GM19463 (cell line): ENCODE results near the gene RNF167.
"Not testable (repeated sequence)": the region's sequence is repeated elsewhere in the genome, so short reads cannot be mapped to it uniquely, and the experiment has no call there.

Experiments
- ATAC-seq: cut with Tn5 transposase; IDR thresholded peaks from one replicate; pipeline ENCODE4 v1.9.1; 2021; ENCODE audit warnings: mild to moderate bottlenecking, moderate library complexity; ENCODE audit not compliant: unreplicated experiment

Gene RNF167

DNA sequence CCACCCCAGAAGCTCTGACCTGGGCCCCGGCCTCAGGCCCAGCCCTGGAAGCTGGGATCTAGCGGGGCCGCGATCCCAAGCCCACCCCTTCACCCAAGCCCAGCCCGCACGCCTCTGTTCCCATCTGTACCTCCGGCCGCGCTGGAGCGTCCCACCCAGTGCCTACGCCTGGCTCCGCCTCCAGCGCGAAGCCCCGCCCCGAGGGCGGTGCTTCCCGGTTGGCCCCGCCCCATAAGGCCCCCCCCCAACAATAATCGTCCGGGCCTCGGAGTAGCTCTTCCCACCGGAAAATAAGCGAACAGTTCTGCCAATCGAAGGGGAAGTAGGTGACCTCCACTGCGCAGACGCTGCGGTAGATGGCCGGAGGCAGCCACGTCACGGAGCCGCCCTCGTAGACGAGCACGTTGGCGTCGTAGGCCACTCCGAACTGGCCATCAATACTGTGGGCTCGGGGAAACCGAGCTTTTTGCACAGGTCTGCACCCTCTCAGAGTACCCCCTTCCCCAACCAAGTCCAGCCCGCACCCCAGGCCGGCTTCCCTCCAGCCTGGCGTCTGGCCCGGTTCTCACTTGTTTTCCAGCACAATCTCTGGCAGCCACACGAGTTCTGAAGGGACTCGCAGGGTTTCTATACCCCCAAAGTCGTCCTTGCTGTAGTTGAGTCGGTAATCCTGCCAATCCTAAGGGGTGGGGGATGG is 38.3 kb upstream of the RNF167 start:
- no peak for ATAC-seq

DNA sequence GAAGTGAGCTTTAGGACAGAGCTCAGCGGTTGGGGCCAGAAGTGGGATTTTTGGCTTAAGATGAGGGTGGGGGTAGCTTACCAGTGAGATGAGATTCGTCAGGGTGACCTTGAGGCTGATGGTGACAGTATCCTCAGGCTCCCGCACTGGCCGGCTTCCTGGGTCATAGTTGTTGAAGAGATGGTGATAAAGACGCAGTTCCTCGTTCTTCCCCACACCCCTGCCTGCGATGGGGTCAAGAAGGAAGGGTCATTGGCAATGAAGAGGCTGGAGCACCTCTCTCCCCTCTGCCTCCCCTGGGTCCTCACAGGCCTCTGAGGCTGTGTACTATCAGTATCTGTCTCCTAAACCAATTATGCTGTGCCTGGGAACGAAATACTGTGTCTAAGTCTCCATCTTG is 37.5 kb upstream of the RNF167 start:
- no peak for ATAC-seq

GRCh38 chr17:4903051-4903818 is 36.8 kb upstream of the RNF167 start, which contains the start of gene CHRNE:
TSS of gene CHRNE (minus strand) at chr17:4903098. CDS start at chr17:4903063, 35 bp downstream.
- no peak for ATAC-seq

- ATAC-seq, result not testable (repeated sequence)
Observed at GRCh38 chr17:4906642-4907041, 33.4 kb upstream of the RNF167 start.

DNA sequence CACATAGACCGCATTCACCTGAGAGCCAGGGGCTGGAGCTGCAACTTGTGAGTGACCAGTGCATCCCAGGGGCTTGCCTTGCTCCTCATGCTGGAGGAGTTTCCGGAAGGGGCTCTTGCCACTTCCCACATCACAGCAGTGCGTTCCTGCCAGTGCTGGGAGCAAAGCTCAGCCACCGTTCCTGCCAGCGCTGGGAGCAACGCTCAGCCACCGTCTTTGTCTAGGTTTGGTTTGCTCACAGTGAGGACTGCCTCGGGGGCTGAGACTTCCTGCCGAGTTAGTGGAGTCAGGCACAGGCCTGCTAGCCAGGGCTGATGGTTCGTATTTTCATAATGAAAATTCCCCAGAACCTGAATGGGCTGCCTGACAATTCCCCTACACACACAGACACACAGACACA is 31.8 kb upstream of the RNF167 start:
- no peak for ATAC-seq

DNA sequence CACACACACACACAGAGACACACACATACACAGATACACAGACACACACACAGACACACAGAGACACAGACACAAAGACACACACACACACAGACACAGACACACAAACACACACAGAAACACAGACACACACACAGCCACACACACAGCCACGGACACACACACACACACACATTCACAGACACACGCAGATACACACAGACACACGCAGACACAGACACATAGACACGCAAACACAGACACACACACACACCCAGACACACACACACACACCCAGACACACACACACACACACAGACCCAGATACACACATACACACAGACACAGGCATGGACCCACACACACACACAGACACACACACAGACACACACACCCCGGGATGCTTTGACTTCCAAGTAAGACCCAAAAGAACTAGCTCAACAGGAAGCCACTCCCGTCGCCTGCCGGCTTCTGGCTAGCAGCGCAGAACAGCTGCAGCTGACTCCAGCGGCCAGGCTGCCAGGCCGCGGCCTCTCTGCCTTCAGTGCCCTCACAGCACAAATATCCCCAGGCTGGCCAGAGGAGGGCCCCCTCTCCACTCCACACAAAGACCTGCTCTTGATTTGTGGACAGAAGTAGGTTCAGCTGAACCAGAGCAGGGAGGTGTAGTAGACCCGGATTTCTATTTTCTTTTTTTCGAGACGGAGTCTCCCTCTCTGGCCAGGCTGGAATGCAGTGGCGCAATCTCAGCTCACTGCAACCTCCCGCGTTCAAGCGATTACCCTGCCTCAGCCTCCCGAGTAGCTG is 31.2 kb upstream of the RNF167 start:
- ATAC-seq, result no peak

DNA sequence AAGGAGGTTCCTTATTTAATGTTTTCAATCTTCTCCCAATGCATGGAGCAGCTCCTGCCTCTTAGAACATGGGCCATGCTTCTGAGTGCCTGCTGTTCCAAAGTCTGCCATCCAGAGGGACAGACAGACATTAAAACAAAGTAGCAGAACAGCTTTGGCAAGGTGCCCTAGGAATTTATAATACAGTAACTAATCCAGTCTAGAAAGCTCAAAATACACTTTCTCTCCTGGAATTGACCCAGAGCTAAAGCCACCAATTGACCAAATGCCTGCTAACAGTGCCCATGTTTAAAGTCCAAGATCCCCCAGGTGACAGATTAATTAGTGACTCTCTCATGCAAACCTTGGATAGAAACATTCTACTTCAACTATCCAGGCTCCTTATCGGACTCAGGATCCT is 26.1 kb upstream of the RNF167 start:
- no peak for ATAC-seq

DNA sequence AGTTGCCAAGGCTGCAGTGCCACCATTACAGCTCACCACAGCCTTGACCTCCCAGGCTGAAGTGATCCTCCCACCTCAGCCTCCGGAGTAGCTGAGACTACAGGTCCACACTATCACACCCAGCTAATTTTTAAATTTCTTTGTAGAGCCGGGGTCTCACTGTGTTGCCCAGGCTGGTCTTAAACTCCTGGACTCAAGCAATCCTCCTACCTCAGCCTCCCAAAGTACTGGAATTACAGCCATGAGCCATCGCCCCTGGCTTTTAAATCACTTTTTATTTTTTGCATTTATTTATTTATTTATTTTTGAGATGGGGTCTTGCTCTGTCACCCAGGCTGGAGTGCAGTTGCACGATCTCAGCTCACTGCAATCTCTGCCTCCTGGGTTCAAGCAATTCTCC is 25.5 kb upstream of the RNF167 start:
- not testable (repeated sequence) for ATAC-seq

DNA sequence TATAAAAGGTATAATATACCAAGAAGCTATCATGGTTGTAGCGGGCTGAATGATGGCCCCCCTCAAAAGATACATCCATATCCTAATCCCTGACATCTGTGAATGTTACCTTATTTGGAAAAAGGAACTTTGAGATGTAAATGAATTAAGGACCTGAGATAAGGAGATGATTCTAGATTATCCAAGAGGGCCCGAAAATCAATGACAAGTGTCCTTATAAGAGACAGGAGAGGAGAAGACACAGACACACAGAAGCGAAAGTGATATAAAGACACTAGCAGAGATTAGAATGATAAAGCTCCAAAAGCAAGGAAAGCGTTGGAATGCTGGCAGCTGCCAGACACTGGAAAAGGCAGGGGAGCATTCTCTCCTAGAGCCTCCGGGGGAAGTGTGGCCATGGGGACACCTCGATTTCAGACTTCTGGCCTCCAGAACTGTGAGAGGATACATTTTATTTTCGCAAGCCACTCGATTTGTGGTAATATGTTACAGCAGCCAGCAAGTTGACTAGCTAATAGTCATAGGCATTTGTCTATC is 20.5 kb upstream of the RNF167 start:
- ATAC-seq, result no peak

GRCh38 chr17:4920351-4921048 is 19.6 kb upstream of the RNF167 start:
- ATAC-seq, result no peak

- no peak for ATAC-seq
Observed at GRCh38 chr17:4921320-4921719, 18.7 kb upstream of the RNF167 start.

DNA sequence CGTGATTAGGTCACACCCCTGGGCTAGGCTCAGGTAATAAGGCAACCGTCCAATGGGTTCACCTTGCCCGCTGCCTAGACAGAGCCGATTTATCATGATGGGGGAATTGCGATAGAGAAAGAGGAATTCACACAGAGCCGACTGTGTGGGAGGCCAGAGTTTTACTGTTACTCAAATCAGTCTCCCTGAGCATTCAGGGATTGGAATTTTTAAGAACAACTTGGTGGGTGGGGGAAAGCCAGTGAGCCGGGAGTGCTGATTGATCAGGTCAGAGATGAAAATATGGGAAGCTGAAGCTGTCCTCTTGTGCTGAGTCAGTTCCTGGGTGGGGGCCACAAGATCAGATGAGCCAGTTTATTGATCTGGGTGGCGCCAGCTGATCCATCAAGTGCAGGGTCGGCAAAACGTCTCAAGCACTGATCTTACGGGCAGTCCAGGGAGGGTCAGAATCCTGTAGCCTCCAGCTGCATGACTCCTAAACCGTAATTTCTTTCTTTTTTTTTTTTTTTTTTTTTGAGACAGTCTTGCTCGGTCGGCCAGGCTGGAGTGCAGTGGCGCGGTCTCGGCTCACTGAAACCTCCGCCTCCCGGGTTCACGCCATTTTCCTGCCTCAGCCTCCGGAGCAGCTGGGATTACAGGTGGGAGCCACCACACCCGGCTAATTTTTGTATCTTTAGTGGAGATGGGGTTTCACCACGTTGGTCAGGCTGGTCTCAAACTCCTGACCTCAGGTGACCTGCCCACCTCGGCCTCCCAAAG is 13.3 kb upstream of the RNF167 start:
- ATAC-seq, result not testable (repeated sequence)

- no peak for ATAC-seq
Observed at GRCh38 chr17:4928881-4929280, 11.2 kb upstream of the RNF167 start.

DNA sequence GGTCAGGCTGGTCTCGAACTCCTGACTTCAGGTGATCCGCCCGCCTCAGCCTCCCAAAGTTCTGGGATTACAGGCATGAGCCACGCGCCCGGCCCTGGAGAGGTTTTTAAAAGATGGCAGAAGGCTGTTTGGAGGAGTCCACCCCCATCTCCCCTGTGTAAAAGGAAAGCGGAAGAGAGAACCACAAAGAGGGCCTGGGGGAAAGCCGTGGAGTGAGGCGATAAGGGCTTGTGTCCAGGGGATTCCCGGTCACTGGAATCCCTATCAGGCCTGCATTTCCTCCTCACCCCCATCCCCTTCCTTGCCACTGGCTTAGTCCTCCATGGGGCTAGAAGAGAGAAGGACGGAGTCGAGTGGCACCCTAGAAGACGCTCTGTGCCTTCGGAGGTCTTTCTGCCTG is 8.1 kb upstream of the RNF167 start, which contains the start of gene GP1BA:
Gene GP1BA, plus strand, starts transcription at position 315 of the 400 bp plus-strand sequence. CDS start 328 bp downstream, outside the sequence.
- ATAC-seq, result no peak

- ATAC-seq, result no peak
Observed at GRCh38 chr17:4932756-4933155, 7.3 kb upstream of the RNF167 start.

- no peak for ATAC-seq
Observed at GRCh38 chr17:4933646-4934045, 6.4 kb upstream of the RNF167 start.

DNA sequence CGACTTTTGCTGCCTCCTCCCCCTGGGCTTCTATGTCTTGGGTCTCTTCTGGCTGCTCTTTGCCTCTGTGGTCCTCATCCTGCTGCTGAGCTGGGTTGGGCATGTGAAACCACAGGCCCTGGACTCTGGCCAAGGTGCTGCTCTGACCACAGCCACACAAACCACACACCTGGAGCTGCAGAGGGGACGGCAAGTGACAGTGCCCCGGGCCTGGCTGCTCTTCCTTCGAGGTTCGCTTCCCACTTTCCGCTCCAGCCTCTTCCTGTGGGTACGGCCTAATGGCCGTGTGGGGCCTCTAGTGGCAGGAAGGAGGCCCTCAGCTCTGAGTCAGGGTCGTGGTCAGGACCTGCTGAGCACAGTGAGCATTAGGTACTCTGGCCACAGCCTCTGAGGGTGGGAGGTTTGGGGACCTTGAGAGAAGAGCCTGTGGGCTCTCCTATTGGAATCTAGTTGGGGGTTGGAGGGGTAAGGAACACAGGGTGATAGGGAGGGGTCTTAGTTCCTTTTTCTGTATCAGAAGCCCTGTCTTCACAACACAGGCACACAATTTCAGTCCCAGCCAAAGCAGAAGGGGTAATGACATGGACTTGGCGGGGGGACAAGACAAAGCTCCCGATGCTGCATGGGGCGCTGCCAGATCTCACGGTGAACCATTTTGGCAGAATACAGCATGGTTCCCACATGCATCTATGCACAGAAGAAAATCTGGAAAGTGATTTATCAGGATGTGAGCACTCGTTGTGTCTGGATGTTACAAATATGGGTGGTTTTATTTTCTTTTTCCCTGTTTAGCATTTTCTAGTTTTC is 5.7 kb upstream of the RNF167 start:
- no peak for ATAC-seq

- ATAC-seq, result no peak
Observed at GRCh38 chr17:4935650-4936049, 4.4 kb upstream of the RNF167 start.

DNA sequence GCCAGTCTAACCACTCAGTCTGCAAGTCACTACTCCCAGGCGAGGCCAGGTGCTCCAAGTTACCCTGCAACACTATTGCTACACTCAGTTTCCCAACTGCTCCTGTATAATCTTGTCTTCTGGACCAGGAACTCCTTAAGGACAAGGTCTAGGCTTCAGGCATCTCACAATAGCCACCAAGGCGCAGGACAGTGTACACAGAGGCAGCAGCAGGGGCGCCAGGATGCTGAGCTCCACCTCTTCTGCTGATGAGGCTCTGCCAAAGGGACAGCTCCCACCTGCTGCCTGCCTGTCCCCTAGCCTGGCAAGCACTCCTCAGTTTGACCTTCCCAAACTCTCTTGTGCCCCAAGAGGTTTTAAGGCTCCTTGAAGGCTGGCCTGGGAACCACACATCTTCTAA is 3.6 kb upstream of the RNF167 start:
- ATAC-seq, result no peak
